GM12878 (cell line): ENCODE results near the gene ULK1. TPM values are rescaled to one million over a fixed set of nuclear protein-coding genes. Genes with fewer than 3 reads are reported as not detected.

Source experiments
- ATAC-seq: fragments of 200-7000 bp; cut with Tn5 transposase; 3 replicates; pipeline ENCODE4 v1.9.1; 2020; ENCODE audit warnings: mild to moderate bottlenecking, moderate library complexity
- BruUV-seq: library from RNA; stranded (reverse); fragments of 400-500 nt; replicated peaks from 2 replicates; lab custom pipeline; 2021; lab: Mats Ljungman, UMichigan
- CTCF ChIA-PET: fragments of 300-600 bp; sonication (Branson Sonifier 250); formaldehyde crosslinking; extraction: SDS; loops from one replicate; lab custom pipeline; 2021; ENCODE audit warnings: inconsistent platforms; lab: Yijun Ruan, JAX
- POLR2A ChIA-PET: fragments of 350-600 bp; formaldehyde crosslinking; extraction: SDS; loops from one replicate; lab custom pipeline; 2021; ENCODE audit warnings: inconsistent platforms; lab: Charles Lee
- RAD21 ChIA-PET: fragments of 300-600 bp; sonication (Branson Sonifier 250); formaldehyde crosslinking; loops from one replicate; lab custom pipeline; 2023; ENCODE audit warnings: antibody characterized with exemption; ENCODE audit not compliant: unreplicated experiment; lab: Charles Lee
- SMC1A ChIA-PET: fragments of 300-600 bp; sonication (Branson Sonifier 250); formaldehyde crosslinking; loops from one replicate; lab custom pipeline; 2023; ENCODE audit not compliant: unreplicated experiment, uncharacterized antibody; lab: Charles Lee
- DNase-seq: peaks from one replicate; pipeline ENCODE4 v3.0.0-alpha.2; 2011; ENCODE audit warnings: low read depth, low spot score
- FAIRE-seq: peaks from 3 replicates; lab custom pipeline; 2011; peaks lifted over from hg19 to GRCh38; lab: Jason Lieb, UNC
- H2AFZ ChIP-seq: 2 replicates; pipeline ENCODE4 v1.6.0; 2011; ENCODE audit warnings: low read depth, low read length, control low read depth; ENCODE audit not compliant: control insufficient read depth
- H3K27ac ChIP-seq: 2 replicates; pipeline ENCODE4 v1.5.1; 2011; ENCODE audit warnings: control low read depth; ENCODE audit not compliant: control insufficient read depth, insufficient read depth
- H3K27me3 ChIP-seq, 2 experiments: replicated peaks in 1 of 2; 2 replicates each; pipeline versions ENCODE4 v1.6.0 to v1.6.1; 2011; ENCODE audit warnings: low read length in 1 of 2; ENCODE audit not compliant: control insufficient read depth in 2 of 2, insufficient read depth in 2 of 2
- H3K36me3 ChIP-seq, 2 experiments: 2 replicates each; pipeline ENCODE4 v1.5.1; 2011; ENCODE audit warnings: low read length in 1 of 2; ENCODE audit not compliant: control insufficient read depth in 2 of 2, insufficient read depth in 2 of 2
- H3K4me1 ChIP-seq: 2 replicates; pipeline ENCODE4 v1.6.1; 2011; ENCODE audit warnings: mild to moderate bottlenecking, low read length, moderate library complexity, mixed read lengths; ENCODE audit not compliant: control insufficient read depth, insufficient read depth
- H3K4me2 ChIP-seq: 2 replicates; pipeline ENCODE4 v1.6.0; 2011; ENCODE audit warnings: control low read depth; ENCODE audit not compliant: control insufficient read depth, insufficient read depth
- H3K4me3 ChIP-seq: fragments of 200-600 bp; sonication (generic); 2 replicates; pipeline ENCODE4 v1.5.1; 2016
- H3K79me2 ChIP-seq: 2 replicates; pipeline ENCODE4 v1.6.0; 2011; ENCODE audit warnings: low read length; ENCODE audit not compliant: control insufficient read depth, insufficient read depth
- H3K9ac ChIP-seq: 2 replicates; pipeline ENCODE4 v1.8.0; 2011; ENCODE audit warnings: low read length, control low read depth, mixed read lengths; ENCODE audit not compliant: control insufficient read depth, insufficient read depth
- H3K9me3 ChIP-seq: replicated peaks from 3 replicates; pipeline ENCODE4 v1.5.1; 2011; ENCODE audit warnings: mild to moderate bottlenecking, low read length; ENCODE audit not compliant: control insufficient read depth, insufficient read depth
- H4K20me1 ChIP-seq: 2 replicates; pipeline ENCODE4 v1.6.0; 2011; ENCODE audit not compliant: control insufficient read depth, insufficient read depth
- BCL3 ChIP-seq: IDR thresholded peaks from 2 replicates; pipeline ENCODE4 v1.6.1; 2011; ENCODE audit warnings: borderline replicate concordance, low read depth, mild to moderate bottlenecking, moderate library complexity, low read length; ENCODE audit not compliant: insufficient read depth, poor library complexity, severe bottlenecking
- CHD1 ChIP-seq: IDR thresholded peaks from 2 replicates; pipeline ENCODE4 v1.6.1; 2012; ENCODE audit warnings: low read depth, low read length, improper control_type of control experiment
- CREM ChIP-seq: IDR thresholded peaks from 2 replicates; pipeline ENCODE4 v1.6.1; 2014; ENCODE audit warnings: antibody characterized with exemption, low read depth
- HDAC2 ChIP-seq: fragments of 200-600 bp; sonication (generic); IDR thresholded peaks from 2 replicates; pipeline ENCODE4 v1.6.1; 2017
- HDAC6 ChIP-seq: fragments of 200-600 bp; sonication (generic); IDR thresholded peaks from one replicate; pipeline ENCODE4 v1.8.0; 2017; ENCODE audit warnings: antibody characterized with exemption; ENCODE audit not compliant: unreplicated experiment
- IRF4 ChIP-seq: IDR thresholded peaks from 2 replicates; pipeline ENCODE4 v1.6.1; 2011; ENCODE audit warnings: low read depth, low read length
- MTA2 ChIP-seq: fragments of 450-650 bp; IDR thresholded peaks from 2 replicates; pipeline ENCODE4 v1.6.1; 2016; ENCODE audit warnings: low read depth, mild to moderate bottlenecking, moderate library complexity
- MXI1 ChIP-seq: fragments of 150-350 bp; IDR thresholded peaks from 2 replicates; pipeline ENCODE4 v1.6.1; 2011; ENCODE audit warnings: low read depth, mild to moderate bottlenecking, inconsistent platforms, low read length, improper control_type of control experiment
- SMAD5 ChIP-seq: IDR thresholded peaks from 2 replicates; pipeline ENCODE4 v1.6.1; 2016; ENCODE audit warnings: antibody characterized with exemption, low read depth
- SRF ChIP-seq, 2 experiments: IDR thresholded peaks; 2 replicates each; pipeline ENCODE4 v1.6.1; 2011; ENCODE audit warnings: low read depth in 2 of 2, low read length in 2 of 2, mild to moderate bottlenecking in 1 of 2, moderate library complexity in 1 of 2
- TCF7 ChIP-seq: IDR thresholded peaks from 2 replicates; pipeline ENCODE4 v1.6.1; 2014; ENCODE audit warnings: antibody characterized with exemption, borderline replicate concordance
- ZNF24 ChIP-seq: fragments of 450-650 bp; IDR thresholded peaks from 2 replicates; pipeline ENCODE4 v1.6.1; 2017; ENCODE audit warnings: antibody characterized with exemption, mild to moderate bottlenecking
- WGBS: methylation state at CpG from one replicate; pipeline ENCODE4 v1.1.6; 2016; ENCODE audit warnings: low lambda C conversion rate; ENCODE audit not compliant: insufficient replicate concordance, insufficient coverage; ENCODE audit errors: missing lambda C conversion rate; 5-methylcytosine and 5-hydroxymethylcytosine counted together
- in situ Hi-C: fragments of 300-500 bp; cut with MboI; formaldehyde crosslinking; loops from 9 replicates; pipeline ENCODE4 v1.14.3; 2018; ENCODE audit warnings: mixed read lengths
- intact Hi-C: fragments of 100-400 bp; cut with micrococcal nuclease; formaldehyde crosslinking; loops from one replicate; pipeline ENCODE4 v1.14.2; 2022; ENCODE audit not compliant: unreplicated experiment
- polyA plus RNA-seq, 11 experiments: library from polyadenylated mRNA; depleted of rRNA in 4 of 11; unstranded in 6 of 11; stranded (reverse) in 5 of 11; fragments of >200 nt; fragmentation: Nextera tagmentation in 4 of 11; fragmentation: Illumina TruSeq in 1 of 11; extraction: Ambion mirVana in 4 of 11; extraction: Trizol in 1 of 11; gene quantifications; 1 replicate in 1 of 11; 2 replicates in 10 of 11; pipeline versions ENCODE4 v1.2.1 to v1.2.3, GENCODE V29; 2011 to 2016; ENCODE audit warnings: inconsistent platforms in 2 of 11, missing spikeins in 2 of 11, low read depth in 1 of 11
- total RNA-seq, 4 experiments: library from RNA; depleted of rRNA in 3 of 4; stranded (reverse); fragments of >200 nt in 3 of 4; fragmentation: Illumina TruSeq in 1 of 4; extraction: Trizol in 1 of 4; gene quantifications; 2 replicates each; pipeline versions ENCODE4 v1.2.1 to v1.2.3, GENCODE V29; 2013 to 2021
- TF ChIP-seq, protein P1 (sequence below): fragments of 150-350 bp; IDR thresholded peaks from 2 replicates; pipeline ENCODE4 v1.6.1; 2014; ENCODE audit warnings: mild to moderate bottlenecking, low read depth, low read length
- TF ChIP-seq, protein P2 (sequence below): fragments of 450-650 bp; IDR thresholded peaks from 2 replicates; pipeline ENCODE4 v1.6.1; 2017; ENCODE audit warnings: mild to moderate bottlenecking, low read depth, inconsistent platforms; ENCODE audit not compliant: poor library complexity, severe bottlenecking
- TF ChIP-seq, protein P3 (sequence below): fragments of 150-350 bp; IDR thresholded peaks from 2 replicates; pipeline ENCODE4 v1.6.1; 2016; ENCODE audit warnings: low read depth, low read length

The ULK1 gene
- total and polyA plus RNA-seq, 10 of the 15 experiments (the other 5 are each of a cell fraction or from before 2014, with no cell fraction given): 0.13 to 14.1 (median 1.5) TPM

- 98% methylated on average over 68 of the region's 96 CpGs for WGBS
- BruUV-seq: no TSS peak
These were observed 14.0 kb downstream of the ULK1 start for GRCh38 chr12:131908092-131909080.

More at GRCh38 chr12:131908092-131909080, 14.0 kb downstream of the ULK1 start:
- no peak for ATAC-seq
- ChIA-PET POLR2A (no interaction called here), RAD21 (no interaction called here)
- Histone ChIP-seq H3K4me3 (no peak overlapping the region), H3K27me3 (no peaks in the 10 kb centered on the region), H2AFZ (no peak overlapping the region), H4K20me1 (no peaks in the 10 kb centered on the region; the same call in 1 of the 2 replicates), H3K4me2 (no peak overlapping the region), H3K79me2 (no peaks in the 10 kb centered on the region)
- TF ChIP-seq, protein P1, sequence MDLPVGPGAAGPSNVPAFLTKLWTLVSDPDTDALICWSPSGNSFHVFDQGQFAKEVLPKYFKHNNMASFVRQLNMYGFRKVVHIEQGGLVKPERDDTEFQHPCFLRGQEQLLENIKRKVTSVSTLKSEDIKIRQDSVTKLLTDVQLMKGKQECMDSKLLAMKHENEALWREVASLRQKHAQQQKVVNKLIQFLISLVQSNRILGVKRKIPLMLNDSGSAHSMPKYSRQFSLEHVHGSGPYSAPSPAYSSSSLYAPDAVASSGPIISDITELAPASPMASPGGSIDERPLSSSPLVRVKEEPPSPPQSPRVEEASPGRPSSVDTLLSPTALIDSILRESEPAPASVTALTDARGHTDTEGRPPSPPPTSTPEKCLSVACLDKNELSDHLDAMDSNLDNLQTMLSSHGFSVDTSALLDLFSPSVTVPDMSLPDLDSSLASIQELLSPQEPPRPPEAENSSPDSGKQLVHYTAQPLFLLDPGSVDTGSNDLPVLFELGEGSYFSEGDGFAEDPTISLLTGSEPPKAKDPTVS: no peak
- no peak for TF ChIP-seq MXI1
- no peak for TF ChIP-seq ZNF24
- no peak for TF ChIP-seq SRF (IDR thresholded peaks at IDR 0.05; ENCODE audit: low read depth in 2 of 2, low read length in 2 of 2)
- TF ChIP-seq, protein P2, sequence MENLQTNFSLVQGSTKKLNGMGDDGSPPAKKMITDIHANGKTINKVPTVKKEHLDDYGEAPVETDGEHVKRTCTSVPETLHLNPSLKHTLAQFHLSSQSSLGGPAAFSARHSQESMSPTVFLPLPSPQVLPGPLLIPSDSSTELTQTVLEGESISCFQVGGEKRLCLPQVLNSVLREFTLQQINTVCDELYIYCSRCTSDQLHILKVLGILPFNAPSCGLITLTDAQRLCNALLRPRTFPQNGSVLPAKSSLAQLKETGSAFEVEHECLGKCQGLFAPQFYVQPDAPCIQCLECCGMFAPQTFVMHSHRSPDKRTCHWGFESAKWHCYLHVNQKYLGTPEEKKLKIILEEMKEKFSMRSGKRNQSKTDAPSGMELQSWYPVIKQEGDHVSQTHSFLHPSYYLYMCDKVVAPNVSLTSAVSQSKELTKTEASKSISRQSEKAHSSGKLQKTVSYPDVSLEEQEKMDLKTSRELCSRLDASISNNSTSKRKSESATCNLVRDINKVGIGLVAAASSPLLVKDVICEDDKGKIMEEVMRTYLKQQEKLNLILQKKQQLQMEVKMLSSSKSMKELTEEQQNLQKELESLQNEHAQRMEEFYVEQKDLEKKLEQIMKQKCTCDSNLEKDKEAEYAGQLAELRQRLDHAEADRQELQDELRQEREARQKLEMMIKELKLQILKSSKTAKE: no peak
- no peak for TF ChIP-seq MTA2
- TF ChIP-seq HDAC6: no peak
- no peak for TF ChIP-seq CREM
- TF ChIP-seq BCL3: no peak
- no peak for TF ChIP-seq HDAC2
- TF ChIP-seq TCF7: no peak
- TF ChIP-seq SMAD5: no peak
- TF ChIP-seq, protein P3, sequence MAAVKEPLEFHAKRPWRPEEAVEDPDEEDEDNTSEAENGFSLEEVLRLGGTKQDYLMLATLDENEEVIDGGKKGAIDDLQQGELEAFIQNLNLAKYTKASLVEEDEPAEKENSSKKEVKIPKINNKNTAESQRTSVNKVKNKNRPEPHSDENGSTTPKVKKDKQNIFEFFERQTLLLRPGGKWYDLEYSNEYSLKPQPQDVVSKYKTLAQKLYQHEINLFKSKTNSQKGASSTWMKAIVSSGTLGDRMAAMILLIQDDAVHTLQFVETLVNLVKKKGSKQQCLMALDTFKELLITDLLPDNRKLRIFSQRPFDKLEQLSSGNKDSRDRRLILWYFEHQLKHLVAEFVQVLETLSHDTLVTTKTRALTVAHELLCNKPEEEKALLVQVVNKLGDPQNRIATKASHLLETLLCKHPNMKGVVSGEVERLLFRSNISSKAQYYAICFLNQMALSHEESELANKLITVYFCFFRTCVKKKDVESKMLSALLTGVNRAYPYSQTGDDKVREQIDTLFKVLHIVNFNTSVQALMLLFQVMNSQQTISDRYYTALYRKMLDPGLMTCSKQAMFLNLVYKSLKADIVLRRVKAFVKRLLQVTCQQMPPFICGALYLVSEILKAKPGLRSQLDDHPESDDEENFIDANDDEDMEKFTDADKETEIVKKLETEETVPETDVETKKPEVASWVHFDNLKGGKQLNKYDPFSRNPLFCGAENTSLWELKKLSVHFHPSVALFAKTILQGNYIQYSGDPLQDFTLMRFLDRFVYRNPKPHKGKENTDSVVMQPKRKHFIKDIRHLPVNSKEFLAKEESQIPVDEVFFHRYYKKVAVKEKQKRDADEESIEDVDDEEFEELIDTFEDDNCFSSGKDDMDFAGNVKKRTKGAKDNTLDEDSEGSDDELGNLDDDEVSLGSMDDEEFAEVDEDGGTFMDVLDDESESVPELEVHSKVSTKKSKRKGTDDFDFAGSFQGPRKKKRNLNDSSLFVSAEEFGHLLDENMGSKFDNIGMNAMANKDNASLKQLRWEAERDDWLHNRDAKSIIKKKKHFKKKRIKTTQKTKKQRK: no peak
- TF ChIP-seq CHD1: no peak
- no peak for TF ChIP-seq IRF4
- TF ChIP-seq, all 136 proteins: peak for 0
- intact Hi-C loops (no loop called here), in situ Hi-C loops (no loop called here)
- H3K9ac ChIP-seq: no peak overlapping the region
- no peaks in the 10 kb centered on the region for H3K9me3 ChIP-seq
- H3K4me1 ChIP-seq: no peaks in the 10 kb centered on the region
- FAIRE-seq (no peak), DNase-seq (no peak)
- ChIA-PET SMC1A (no interaction called here), CTCF (no interaction called here)
- H3K27ac ChIP-seq: no peak overlapping the region
- H3K36me3 ChIP-seq: no peaks in the 10 kb centered on the region; a peak in 2 of 4 replicates
